H9 (cell line): ENCODE data around the gene NECAB2. TPM values are rescaled to one million over a fixed set of nuclear protein-coding genes. Genes with fewer than 3 reads are reported as not detected.
A peak's percentile ranks its signal among the peaks of the same experiment; 100 is the strongest.

Experiments
- DNase-seq: peaks from one replicate; pipeline ENCODE4 v3.0.0-alpha.2; 2017
- H2AFZ ChIP-seq: one replicate; pipeline ENCODE4 v1.6.1; 2013; ENCODE audit warnings: mild to moderate bottlenecking, low read length, control low read depth, moderate library complexity
- H2AK5ac ChIP-seq: 2 replicates; pipeline ENCODE4 v1.6.1; 2013; ENCODE audit warnings: low read length, control low read depth, mixed read lengths; ENCODE audit not compliant: insufficient read length
- H2BK120ac ChIP-seq: one replicate; pipeline ENCODE4 v1.6.1; 2013; ENCODE audit warnings: low read depth, mild to moderate bottlenecking, low read length, control low read depth, inconsistent platforms; ENCODE audit not compliant: poor library complexity, severe bottlenecking
- H2BK12ac ChIP-seq: 2 replicates; pipeline ENCODE4 v1.6.1; 2013; ENCODE audit warnings: low read length, control low read depth, mixed read lengths, low read depth; ENCODE audit not compliant: insufficient read length
- H2BK15ac ChIP-seq: 2 replicates; pipeline ENCODE4 v1.6.1; 2013; ENCODE audit warnings: low read depth, low read length, control low read depth
- H2BK20ac ChIP-seq: one replicate; pipeline ENCODE4 v1.6.1; 2013; ENCODE audit warnings: low read depth, mild to moderate bottlenecking, low read length, control low read depth, inconsistent platforms; ENCODE audit not compliant: poor library complexity, severe bottlenecking
- H2BK5ac ChIP-seq: 2 replicates; pipeline ENCODE4 v1.6.1; 2013; ENCODE audit warnings: low read length, control low read depth, mixed read lengths; ENCODE audit not compliant: insufficient read length
- H3K14ac ChIP-seq: 2 replicates; pipeline ENCODE4 v1.6.1; 2013; ENCODE audit warnings: low read length, control low read depth; ENCODE audit not compliant: insufficient read depth
- H3K18ac ChIP-seq: 2 replicates; pipeline ENCODE4 v1.6.1; 2013; ENCODE audit warnings: low read depth, mild to moderate bottlenecking, mixed read lengths, low read length, control low read depth; ENCODE audit not compliant: insufficient read length
- H3K23ac ChIP-seq: 2 replicates; pipeline ENCODE4 v1.6.1; 2013; ENCODE audit warnings: low read length, control low read depth, mixed read lengths, low read depth; ENCODE audit not compliant: insufficient read length
- H3K23me2 ChIP-seq: 2 replicates; pipeline ENCODE4 v1.6.1; 2013; ENCODE audit warnings: low read depth, mild to moderate bottlenecking, mixed read lengths, low read length, control low read depth; ENCODE audit not compliant: insufficient read length, poor library complexity, severe bottlenecking
- H3K27ac ChIP-seq: 2 replicates; pipeline ENCODE4 v1.5.1; 2013; ENCODE audit warnings: low read length, control low read depth, mixed read lengths, low read depth; ENCODE audit not compliant: insufficient read length
- H3K27me3 ChIP-seq: 2 replicates; pipeline ENCODE4 v1.6.1; 2013; ENCODE audit warnings: low read length, control low read depth, inconsistent platforms; ENCODE audit not compliant: insufficient read depth
- H3K4ac ChIP-seq: 2 replicates; pipeline ENCODE4 v1.6.1; 2013; ENCODE audit warnings: low read depth, mild to moderate bottlenecking, control low read depth, inconsistent platforms, low read length, moderate library complexity
- H3K4me1 ChIP-seq: 2 replicates; pipeline ENCODE4 v1.6.1; 2013; ENCODE audit warnings: low read length, control low read depth, inconsistent platforms; ENCODE audit not compliant: insufficient read depth
- H3K4me2 ChIP-seq: 2 replicates; pipeline ENCODE4 v1.6.1; 2013; ENCODE audit warnings: low read length, control low read depth, mixed read lengths; ENCODE audit not compliant: insufficient read length, insufficient read depth
- H3K56ac ChIP-seq: 2 replicates; pipeline ENCODE4 v1.6.1; 2013; ENCODE audit warnings: low read depth, mild to moderate bottlenecking, mixed read lengths, low read length, control low read depth; ENCODE audit not compliant: insufficient read length
- H3K79me1 ChIP-seq: 2 replicates; pipeline ENCODE4 v1.6.1; 2013; ENCODE audit warnings: low read depth, mild to moderate bottlenecking, moderate library complexity, low read length, control low read depth, inconsistent platforms; ENCODE audit not compliant: insufficient read depth, poor library complexity, severe bottlenecking
- H3K79me2 ChIP-seq: 2 replicates; pipeline ENCODE4 v1.6.1; 2013; ENCODE audit warnings: low read length, control low read depth, inconsistent platforms; ENCODE audit not compliant: insufficient read depth
- H3K9ac ChIP-seq: 2 replicates; pipeline ENCODE4 v1.6.1; 2013; ENCODE audit warnings: low read length, control low read depth, mixed read lengths; ENCODE audit not compliant: insufficient read length; ENCODE audit errors: extremely low read depth
- H3K9me3 ChIP-seq: one replicate; pipeline ENCODE4 v1.6.1; 2013; ENCODE audit warnings: low read depth, low read length, inconsistent platforms; ENCODE audit not compliant: control insufficient read depth
- H3T11ph ChIP-seq: one replicate; pipeline ENCODE4 v1.6.1; 2013; ENCODE audit warnings: mild to moderate bottlenecking, low read length, control low read depth, inconsistent platforms
- H4K20me1 ChIP-seq: one replicate; pipeline ENCODE4 v1.6.1; 2013; ENCODE audit not compliant: control insufficient read depth, insufficient read length, insufficient read depth
- H4K5ac ChIP-seq: 2 replicates; pipeline ENCODE4 v1.6.1; 2013; ENCODE audit warnings: low read depth, mild to moderate bottlenecking, mixed read lengths, low read length, control low read depth; ENCODE audit not compliant: insufficient read length
- H4K8ac ChIP-seq: replicated peaks from 2 replicates; pipeline ENCODE4 v1.6.1; 2013; ENCODE audit warnings: low read length, control low read depth, mixed read lengths, low read depth; ENCODE audit not compliant: insufficient read length
- H4K91ac ChIP-seq: 2 replicates; pipeline ENCODE4 v1.6.1; 2013; ENCODE audit warnings: low read depth, mild to moderate bottlenecking, moderate library complexity, mixed read lengths, low read length, control low read depth; ENCODE audit not compliant: insufficient read length
- H3K27ac Mint-ChIP-seq, 3 experiments: 2 replicates in 2 of 3; 3 replicates in 1 of 3; pipeline ENCODE4 v1.8.0; 2020 to 2021; ENCODE audit warnings: mixed read lengths in 3 of 3, mild to moderate bottlenecking in 1 of 3, moderate library complexity in 1 of 3
- H3K27me3 Mint-ChIP-seq: 2 replicates; pipeline ENCODE4 v1.8.0; 2021; ENCODE audit warnings: low read depth, mild to moderate bottlenecking, moderate library complexity, mixed read lengths
- H3K36me3 Mint-ChIP-seq, 3 experiments: 2 replicates in 2 of 3; 3 replicates in 1 of 3; pipeline ENCODE4 v1.8.0; 2020 to 2021; ENCODE audit warnings: low read depth in 3 of 3, mixed read lengths in 3 of 3; ENCODE audit not compliant: insufficient read depth in 1 of 3
- H3K4me1 Mint-ChIP-seq, 2 experiments: 2 replicates each; pipeline ENCODE4 v1.8.0; 2020; ENCODE audit warnings: mixed read lengths in 2 of 2
- H3K4me3 Mint-ChIP-seq, 2 experiments: 2 replicates in 1 of 2; 3 replicates in 1 of 2; pipeline ENCODE4 v1.8.0; 2020 to 2021; ENCODE audit warnings: mild to moderate bottlenecking in 2 of 2, mixed read lengths in 2 of 2, moderate library complexity in 1 of 2
- H3K9me3 Mint-ChIP-seq, 2 experiments: 2 replicates in 1 of 2; 3 replicates in 1 of 2; pipeline ENCODE4 v1.8.0; 2020; ENCODE audit warnings: mild to moderate bottlenecking in 2 of 2, mixed read lengths in 2 of 2, moderate library complexity in 1 of 2
- WGBS: extraction: QIAGEN DNeasy Blood & Tissue Kit; methylation state at CpG from one replicate; pipeline ENCODE4 v1.1.7; 2013; ENCODE audit warnings: missing lambda C conversion rate, low lambda C conversion rate, mixed read lengths; ENCODE audit not compliant: insufficient read length; ENCODE audit errors: extremely low coverage; 5-methylcytosine and 5-hydroxymethylcytosine counted together
- total RNA-seq: library from RNA; stranded (reverse); gene quantifications from 2 replicates; pipeline ENCODE4 v1.2.1, GENCODE V29; 2021
- TF ChIP-seq, protein P1 (sequence below): fragments of 200-600 bp; sonication (generic); conservative IDR thresholded peaks from 3 replicates; pipeline ENCODE4 v1.8.0; 2021; ENCODE audit warnings: antibody characterized with exemption, mild to moderate bottlenecking

Gene NECAB2
- total RNA-seq, 1 experiment from 2014 or later = 12.6 TPM

DNA sequence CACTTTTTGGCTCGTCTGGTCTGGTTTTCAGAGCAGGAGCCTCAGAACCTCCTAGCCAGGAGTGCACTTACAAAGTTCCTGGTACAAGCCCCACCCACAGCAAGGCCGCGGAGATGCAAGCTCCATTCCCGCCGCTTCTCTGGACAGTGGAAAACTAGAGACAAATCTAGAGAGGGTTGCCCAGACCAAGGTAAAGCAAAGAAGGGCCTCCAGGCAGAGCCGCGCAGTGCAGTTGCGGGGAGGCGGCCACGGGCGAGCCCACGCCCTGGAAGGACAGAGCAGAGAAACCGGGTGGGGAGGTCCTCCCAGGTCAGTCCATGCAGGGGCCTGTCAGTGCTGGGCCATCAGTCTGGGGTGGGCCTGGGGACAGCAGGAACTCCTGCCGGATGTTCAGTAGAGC, 26.0 kb upstream of the NECAB2 start:
- no peaks in the 10 kb centered on the region for H3K79me2 ChIP-seq
- no peak overlapping the region for H3K4me2 ChIP-seq
- no peaks in the 10 kb centered on the region for H3K4me1 ChIP-seq
- H3K27ac ChIP-seq = no peak overlapping the region
- H3K9ac ChIP-seq = no peak overlapping the region
- H3K4ac ChIP-seq = no peak overlapping the region
- no peak overlapping the region for H4K5ac ChIP-seq
- H2BK12ac ChIP-seq = no peak overlapping the region
- Mint-ChIP-seq H3K4me3 (no peak overlapping the region), H3K27me3 (peaks cover 5% of the 10 kb centered on the region), H3K36me3 (peaks cover 0 to 6% (median 5%) of the 10 kb centered on the region in 3 experiments; a peak in 3 of 7 replicates), H3K27ac (peak overlapping the region in 1 of 3 experiments; percentile 44; a peak in 1 of 7 replicates), H3K4me1 (peaks cover 5 to 16% of the 10 kb centered on the region in 2 experiments), H3K9me3 (no peaks in the 10 kb centered on the region)
- no peak for DNase-seq
- H2AK5ac ChIP-seq = no peak overlapping the region
- H4K91ac ChIP-seq = no peak overlapping the region
- H2AFZ ChIP-seq = no peak overlapping the region
- H4K20me1 ChIP-seq = no peaks in the 10 kb centered on the region
- H3K14ac ChIP-seq = no peak overlapping the region
- H3K79me1 ChIP-seq = no peaks in the 10 kb centered on the region
- no peaks in the 10 kb centered on the region for H3K9me3 ChIP-seq
- H4K8ac ChIP-seq = no peak overlapping the region
- H2BK120ac ChIP-seq = no peak overlapping the region
- H3K27me3 ChIP-seq = no peaks in the 10 kb centered on the region
- no peak overlapping the region for H2BK20ac ChIP-seq
- TF ChIP-seq, protein P1, sequence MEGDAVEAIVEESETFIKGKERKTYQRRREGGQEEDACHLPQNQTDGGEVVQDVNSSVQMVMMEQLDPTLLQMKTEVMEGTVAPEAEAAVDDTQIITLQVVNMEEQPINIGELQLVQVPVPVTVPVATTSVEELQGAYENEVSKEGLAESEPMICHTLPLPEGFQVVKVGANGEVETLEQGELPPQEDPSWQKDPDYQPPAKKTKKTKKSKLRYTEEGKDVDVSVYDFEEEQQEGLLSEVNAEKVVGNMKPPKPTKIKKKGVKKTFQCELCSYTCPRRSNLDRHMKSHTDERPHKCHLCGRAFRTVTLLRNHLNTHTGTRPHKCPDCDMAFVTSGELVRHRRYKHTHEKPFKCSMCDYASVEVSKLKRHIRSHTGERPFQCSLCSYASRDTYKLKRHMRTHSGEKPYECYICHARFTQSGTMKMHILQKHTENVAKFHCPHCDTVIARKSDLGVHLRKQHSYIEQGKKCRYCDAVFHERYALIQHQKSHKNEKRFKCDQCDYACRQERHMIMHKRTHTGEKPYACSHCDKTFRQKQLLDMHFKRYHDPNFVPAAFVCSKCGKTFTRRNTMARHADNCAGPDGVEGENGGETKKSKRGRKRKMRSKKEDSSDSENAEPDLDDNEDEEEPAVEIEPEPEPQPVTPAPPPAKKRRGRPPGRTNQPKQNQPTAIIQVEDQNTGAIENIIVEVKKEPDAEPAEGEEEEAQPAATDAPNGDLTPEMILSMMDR = no peak
- H3K56ac ChIP-seq = no peak overlapping the region
- no peak overlapping the region for H3K23ac ChIP-seq
- no peak overlapping the region for H3T11ph ChIP-seq
- H2BK15ac ChIP-seq = no peak overlapping the region
- H3K18ac ChIP-seq = no peak overlapping the region
- H3K23me2 ChIP-seq = no peaks in the 10 kb centered on the region
- H2BK5ac ChIP-seq = no peak overlapping the region
- no CpG with 5 or more reads among the region's 14 CpGs for WGBS
